Endothelial cell of umbilical vein (primary cell): ENCODE results near the gene PLPP3. TPM values are rescaled to one million over a fixed set of nuclear protein-coding genes. Genes with fewer than 3 reads are reported as not detected.

Experiments
- BruUV-seq: library from RNA; stranded (reverse); fragments of 400-500 nt; replicated peaks from 2 replicates; lab custom pipeline; 2021; lab: Mats Ljungman, UMichigan
- CTCF ChIA-PET: fragments of 300-600, 350-600 bp; sonication (Branson Sonifier 250); formaldehyde crosslinking; loops from one replicate; lab custom pipeline; 2021; ENCODE audit warnings: antibody characterized with exemption, inconsistent platforms; lab: Charles Lee
- POLR2A ChIA-PET: fragments of 300-600, 350-600 bp; sonication (Branson Sonifier 250); formaldehyde crosslinking; loops from one replicate; lab custom pipeline; 2021; ENCODE audit warnings: antibody characterized with exemption, inconsistent platforms; lab: Charles Lee
- DNase-seq: peaks from one replicate; pipeline ENCODE4 v3.0.0-alpha.2; 2011; ENCODE audit warnings: low read depth, low spot score
- FAIRE-seq: peaks from 2 replicates; lab custom pipeline; 2011; peaks lifted over from hg19 to GRCh38; lab: Jason Lieb, UNC
- H2AFZ ChIP-seq: 2 replicates; pipeline ENCODE4 v1.6.0; 2012; ENCODE audit warnings: low read depth, low read length, control low read depth, inconsistent platforms
- H3K27ac ChIP-seq: 2 replicates; pipeline ENCODE4 v1.5.1; 2011; ENCODE audit warnings: low read depth, mild to moderate bottlenecking, control low read depth, low read length, moderate library complexity; ENCODE audit not compliant: insufficient read depth
- H3K27me3 ChIP-seq, 2 experiments: 2 replicates each; pipeline versions ENCODE4 v1.6.0 to v1.6.1; 2011; ENCODE audit warnings: low read length in 2 of 2, mixed read lengths in 1 of 2; ENCODE audit not compliant: control insufficient read depth in 2 of 2, insufficient read depth in 2 of 2
- H3K36me3 ChIP-seq, 2 experiments: 2 replicates in 1 of 2; 3 replicates in 1 of 2; pipeline ENCODE4 v1.5.1; 2011; ENCODE audit warnings: low read length in 2 of 2, mild to moderate bottlenecking in 1 of 2, moderate library complexity in 1 of 2; ENCODE audit not compliant: control insufficient read depth in 2 of 2, insufficient read depth in 2 of 2; ENCODE audit errors: extremely low read depth in 1 of 2
- H3K4me1 ChIP-seq: 3 replicates; pipeline ENCODE4 v1.5.1; 2011; ENCODE audit warnings: mild to moderate bottlenecking, low read length; ENCODE audit not compliant: control insufficient read depth, insufficient read depth; ENCODE audit errors: extremely low read depth
- H3K4me2 ChIP-seq: 2 replicates; pipeline ENCODE4 v1.6.1; 2011; ENCODE audit warnings: low read length, control low read depth, mixed read lengths; ENCODE audit not compliant: insufficient read depth
- H3K4me3 ChIP-seq, 3 experiments: fragments of 200-600 bp in 1 of 3; sonication (generic), shearing (Covaris generic) in 1 of 3; replicated peaks in 1 of 3; 2 replicates each; pipeline ENCODE4 v1.5.1; 2011 to 2016; ENCODE audit warnings: control low read depth in 3 of 3, low read length in 3 of 3, mild to moderate bottlenecking in 2 of 3, inconsistent platforms in 1 of 3, low read depth in 1 of 3, moderate library complexity in 1 of 3; ENCODE audit not compliant: insufficient read depth in 1 of 3
- H3K79me2 ChIP-seq: 2 replicates; pipeline ENCODE4 v1.6.0; 2012; ENCODE audit warnings: low read length, inconsistent platforms; ENCODE audit not compliant: control insufficient read depth, insufficient read depth
- H3K9ac ChIP-seq: replicated peaks from 2 replicates; pipeline ENCODE3; 2011; ENCODE audit warnings: low read length, control low read depth; ENCODE audit not compliant: insufficient read depth; ENCODE audit errors: extremely low read depth
- H3K9me1 ChIP-seq: replicated peaks from 3 replicates; pipeline ENCODE4 v1.6.0; 2011; ENCODE audit warnings: mild to moderate bottlenecking, low read length; ENCODE audit not compliant: control insufficient read depth, insufficient read depth; ENCODE audit errors: extremely low read depth
- H3K9me3 ChIP-seq: replicated peaks from 2 replicates; pipeline ENCODE4 v1.5.1; 2012; ENCODE audit warnings: low read length, inconsistent platforms; ENCODE audit not compliant: control insufficient read depth, insufficient read depth
- H4K20me1 ChIP-seq: replicated peaks from 2 replicates; pipeline ENCODE3; 2011; ENCODE audit warnings: mild to moderate bottlenecking, low read length; ENCODE audit not compliant: control insufficient read depth, insufficient read depth; ENCODE audit errors: extremely low read depth
- FOS ChIP-seq: IDR thresholded peaks from 2 replicates; pipeline ENCODE4 v1.6.1; 2011; ENCODE audit warnings: mild to moderate bottlenecking, low read length, moderate library complexity, borderline replicate concordance; ENCODE audit not compliant: insufficient read depth
- GATA2 ChIP-seq: IDR thresholded peaks from 2 replicates; pipeline ENCODE4 v1.7.0; 2011; ENCODE audit warnings: low read depth, mild to moderate bottlenecking, moderate library complexity, mixed read lengths, low read length; ENCODE audit not compliant: insufficient read length, insufficient read depth
- JUN ChIP-seq: IDR thresholded peaks from 2 replicates; pipeline ENCODE4 v1.6.1; 2011; ENCODE audit warnings: borderline replicate concordance, low read depth; ENCODE audit not compliant: insufficient read length, insufficient read depth
- MYC ChIP-seq: IDR thresholded peaks from one replicate; pipeline ENCODE4 v1.6.1; 2011; ENCODE audit warnings: mild to moderate bottlenecking, low read depth, low read length
- POLR2A ChIP-seq: IDR thresholded peaks from 2 replicates; pipeline ENCODE4 v1.6.1; 2012; ENCODE audit warnings: low read depth, mild to moderate bottlenecking, control low read depth, low read length
- dilution Hi-C: fragments of 300-500 bp; cut with MboI; formaldehyde crosslinking; loops from one replicate; pipeline ENCODE4 v1.15.0; 2019; ENCODE audit warnings: low sequenced_read_pairs; ENCODE audit not compliant: extremely low pct_ligation_motif_present
- intact Hi-C: fragments of 100-400 bp; cut with micrococcal nuclease; formaldehyde crosslinking; loops from one replicate; pipeline ENCODE4 v1.10.0; 2022
- polyA plus RNA-seq, 4 experiments: library from polyadenylated mRNA; depleted of rRNA in 3 of 4; stranded (reverse) in 3 of 4; unstranded in 1 of 4; fragments of >200 nt; gene quantifications; 2 replicates each; pipeline versions ENCODE4 v1.2.1 to v1.2.3, GENCODE V29; 2011 to 2012; ENCODE audit warnings: missing spikeins in 1 of 4
- total RNA-seq: library from RNA; stranded (reverse); gene quantifications from 2 replicates; pipeline ENCODE4 v1.2.3, GENCODE V29; 2021
- TF ChIP-seq, protein P1 (sequence below): IDR thresholded peaks from 2 replicates; pipeline ENCODE4 v1.6.1; 2011; ENCODE audit not compliant: insufficient read depth, insufficient read length

PLPP3 gene
- total and polyA plus RNA-seq, 2 donors (not counting 3 experiments of a cell fraction or from before 2014, with no cell fraction given) = 11.3 to 14.1 TPM

- H3K27me3 ChIP-seq = no peaks in the 10 kb centered on the region
- no peaks in the 10 kb centered on the region for H3K9me3 ChIP-seq
- dilution Hi-C loops (no loop called here), intact Hi-C loops (no loop called here)
- DNase-seq = no peak
- H3K9me1 ChIP-seq = no peaks in the 10 kb centered on the region
- ChIA-PET CTCF (interaction anchor here (0.7 to 3.2 kb wide), 2 partner anchors 9 to 98 kb away, joined by 3 to 9 read pairs; no protein-coding TSS in a partner anchor), POLR2A (no interaction called here)
- BruUV-seq = no TSS peak
- no peak overlapping the region for H3K4me2 ChIP-seq
- no peaks in the 10 kb centered on the region for H3K79me2 ChIP-seq
- TF ChIP-seq, protein P1, sequence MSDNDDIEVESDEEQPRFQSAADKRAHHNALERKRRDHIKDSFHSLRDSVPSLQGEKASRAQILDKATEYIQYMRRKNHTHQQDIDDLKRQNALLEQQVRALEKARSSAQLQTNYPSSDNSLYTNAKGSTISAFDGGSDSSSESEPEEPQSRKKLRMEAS = no peak
- TF ChIP-seq FOS (no peak), GATA2 (no peak)
- H3K9ac ChIP-seq = no peak overlapping the region
- no peak overlapping the region for H3K4me3 ChIP-seq
- peaks cover 19% of the 10 kb centered on the region for H3K4me1 ChIP-seq
- H4K20me1 ChIP-seq = no peaks in the 10 kb centered on the region
- H3K27ac ChIP-seq = no peak overlapping the region
- H3K36me3 ChIP-seq = no peaks in the 10 kb centered on the region
- H2AFZ ChIP-seq = no peak overlapping the region
- FAIRE-seq = no peak
These were observed 100.6 kb downstream of the PLPP3 start for GRCh38 chr1:56478734-56479133.

GRCh38 chr1:56477164-56478111, 101.9 kb downstream of the PLPP3 start:
- intact Hi-C loops = no loop called here
- no TSS peak for BruUV-seq
- Histone ChIP-seq H3K9me3 (no peaks in the 10 kb centered on the region), H3K27ac (no peak overlapping the region), H3K9me1 (no peaks in the 10 kb centered on the region), H3K4me2 (peak overlapping the region; percentile 77), H3K27me3 (no peaks in the 10 kb centered on the region), H3K9ac (peak overlapping the region; percentile 63), H3K36me3 (no peaks in the 10 kb centered on the region), H4K20me1 (no peaks in the 10 kb centered on the region), H2AFZ (peak overlapping the region; percentile 92), H3K4me1 (peaks cover 6% of the 10 kb centered on the region), H3K4me3 (peak overlapping the region; percentile 3 to 46 (median 25)), H3K79me2 (no peaks in the 10 kb centered on the region)
- dilution Hi-C loops = no loop called here
- peak; percentile 25 for DNase-seq
- FAIRE-seq = no peak
- CTCF ChIA-PET = interaction anchor here (0.7 to 1.2 kb wide), 3 partner anchors 11 to 101 kb away, joined by 3 to 5 read pairs (median 3); no protein-coding TSS in a partner anchor
- TF ChIP-seq GATA2 = no peak
- no peak for TF ChIP-seq POLR2A
- no peak for TF ChIP-seq JUN
- TF ChIP-seq, protein P1 = peak; percentile 51
- no peak for TF ChIP-seq FOS
- no peak for TF ChIP-seq MYC
- POLR2A ChIA-PET = no interaction called here
